ENCODE measurements around the gene TMEM87A.
A peak's percentile ranks its signal among the peaks of the same experiment; 100 is the strongest.

The TMEM87A gene

GRCh38 chr15:42275780-42276391, 2.7 kb upstream of the TMEM87A start:
- no peaks in the 10 kb centered on the region for H3K27me3 ChIP-seq
- H3K27ac ChIP-seq = peak overlapping the region; percentile 86 to 95 (median 94); a peak in 20 of 22 replicates
- no peaks in the 10 kb centered on the region for H3K9me3 ChIP-seq (replicated peaks in 1 of 11)
- peaks cover 12 to 50% (median 36%) of the 10 kb centered on the region in 11 experiments for H3K36me3 ChIP-seq
- H3K4me2 ChIP-seq = peak overlapping the region; percentile 91 to 100 (median 94)
- H3K9ac ChIP-seq = peak overlapping the region; percentile 85 to 94 (median 89)
- H3K4me3 ChIP-seq = peak overlapping the region; percentile 64 to 82 (median 76)
- H4K20me1 ChIP-seq = peaks cover 0 to 20% (median 18%) of the 10 kb centered on the region in 11 experiments; a peak in 13 of 22 replicates
- H3K4me1 ChIP-seq = peaks cover 21 to 39% (median 31%) of the 10 kb centered on the region in 10 experiments
- no peak for TF ChIP-seq Cebpa-rat (IDR thresholded peaks at IDR 0.05)

GRCh38 chr15:42274702-42274989, 1.4 kb upstream of the TMEM87A start:
- Histone ChIP-seq H3K4me3 (peak overlapping the region; percentile 64 to 82 (median 76)), H3K9me3 (replicated peaks in 1 of 11) (no peaks in the 10 kb centered on the region), H4K20me1 (peaks cover 6 to 32% (median 30%) of the 10 kb centered on the region in 11 experiments; a peak in 15 of 22 replicates), H3K27me3 (no peaks in the 10 kb centered on the region), H3K36me3 (peaks cover 12 to 49% (median 29%) of the 10 kb centered on the region in 11 experiments; a peak in 20 of 22 replicates), H3K27ac (peak overlapping the region; percentile 86 to 95 (median 94)), H3K4me1 (peaks cover 24 to 45% (median 34%) of the 10 kb centered on the region in 10 experiments), H3K9ac (peak overlapping the region; percentile 85 to 94 (median 89)), H3K4me2 (peak overlapping the region; percentile 91 to 100 (median 94))
- TF ChIP-seq Cebpa-rat (IDR thresholded peaks at IDR 0.05) = no peak

GRCh38 chr15:42273900-42274701, 868 bp upstream of the TMEM87A start:
- H3K4me1 ChIP-seq = peaks cover 24 to 45% (median 34%) of the 10 kb centered on the region in 10 experiments
- peak overlapping the region; percentile 85 to 94 (median 89) for H3K9ac ChIP-seq
- H3K9me3 ChIP-seq (replicated peaks in 1 of 11) = no peaks in the 10 kb centered on the region
- peak overlapping the region; percentile 86 to 95 (median 94) for H3K27ac ChIP-seq
- no peaks in the 10 kb centered on the region for H3K27me3 ChIP-seq
- no peak for TF ChIP-seq Cebpa-rat (IDR thresholded peaks at IDR 0.05)
- H3K4me2 ChIP-seq = peak overlapping the region; percentile 91 to 100 (median 94)
- H4K20me1 ChIP-seq = peaks cover 6 to 38% (median 32%) of the 10 kb centered on the region in 11 experiments; a peak in 15 of 22 replicates
- peak overlapping the region; percentile 64 to 82 (median 76) for H3K4me3 ChIP-seq
- H3K36me3 ChIP-seq = peaks cover 7 to 48% (median 23%) of the 10 kb centered on the region in 11 experiments; a peak in 19 of 22 replicates

GRCh38 chr15:42270996-42271395, 2.2 kb downstream of the TMEM87A start:
- TF ChIP-seq Cebpa-rat (IDR thresholded peaks at IDR 0.05) = no peak
- Histone ChIP-seq H3K4me1 (peaks cover 23 to 39% (median 30%) of the 10 kb centered on the region in 10 experiments), H3K9ac (peak overlapping the region in 3 of 11 experiments; percentile 9 to 32 (median 13); a peak in 2 of 22 replicates), H3K36me3 (peaks cover 25 to 54% (median 37%) of the 10 kb centered on the region in 11 experiments), H4K20me1 (peaks cover 6 to 56% (median 41%) of the 10 kb centered on the region in 11 experiments; a peak in 16 of 22 replicates), H3K27ac (no peak overlapping the region), H3K9me3 (replicated peaks in 1 of 11) (no peaks in the 10 kb centered on the region), H3K4me3 (peak overlapping the region in 4 of 10 experiments; percentile 6 to 27 (median 11); a peak in 4 of 20 replicates), H3K27me3 (no peaks in the 10 kb centered on the region), H3K4me2 (peak overlapping the region; percentile 6 to 97 (median 58); a peak in 20 of 22 replicates)

GRCh38 chr15:42270551-42270950, 2.7 kb downstream of the TMEM87A start:
- H3K4me2 ChIP-seq = peak overlapping the region in 9 of 11 experiments; percentile 6 to 97 (median 80); a peak in 15 of 22 replicates
- TF ChIP-seq Cebpa-rat (IDR thresholded peaks at IDR 0.05) = no peak
- H3K9me3 ChIP-seq (replicated peaks in 1 of 11) = no peaks in the 10 kb centered on the region
- H4K20me1 ChIP-seq = peaks cover 6 to 56% (median 44%) of the 10 kb centered on the region in 11 experiments; a peak in 16 of 22 replicates
- H3K9ac ChIP-seq = peak overlapping the region in 1 of 11 experiments; percentile 13; a peak in 2 of 22 replicates
- H3K4me1 ChIP-seq = peaks cover 18 to 34% (median 26%) of the 10 kb centered on the region in 10 experiments
- peak overlapping the region in 1 of 10 experiments; percentile 27; a peak in 1 of 20 replicates for H3K4me3 ChIP-seq
- no peaks in the 10 kb centered on the region for H3K27me3 ChIP-seq
- H3K27ac ChIP-seq = no peak overlapping the region
- H3K36me3 ChIP-seq = peaks cover 29 to 59% (median 42%) of the 10 kb centered on the region in 11 experiments

- Histone ChIP-seq H3K4me1 (peaks cover 10 to 25% (median 16%) of the 10 kb centered on the region in 10 experiments; a peak in 19 of 20 replicates), H3K27ac (no peak overlapping the region), H3K27me3 (no peaks in the 10 kb centered on the region), H3K9me3 (replicated peaks in 1 of 11) (no peaks in the 10 kb centered on the region), H3K9ac (no peak overlapping the region), H3K36me3 (peaks cover 61 to 91% (median 74%) of the 10 kb centered on the region in 11 experiments), H4K20me1 (peaks cover 6 to 60% (median 43%) of the 10 kb centered on the region in 11 experiments; a peak in 16 of 22 replicates), H3K4me3 (no peak overlapping the region), H3K4me2 (no peak overlapping the region)
- TF ChIP-seq Cebpa-rat (IDR thresholded peaks at IDR 0.05) = no peak
These were observed 5.9 kb downstream of the TMEM87A start for GRCh38 chr15:42267286-42267685.

GRCh38 chr15:42264795-42265194, 8.4 kb downstream of the TMEM87A start:
- peaks cover 0 to 35% (median 19%) of the 10 kb centered on the region in 11 experiments; a peak in 15 of 22 replicates for H4K20me1 ChIP-seq
- H3K9ac ChIP-seq = no peak overlapping the region
- no peaks in the 10 kb centered on the region for H3K9me3 ChIP-seq (replicated peaks in 1 of 11)
- H3K4me3 ChIP-seq = no peak overlapping the region
- H3K36me3 ChIP-seq = peaks cover 82 to 98% (median 92%) of the 10 kb centered on the region in 11 experiments
- H3K27ac ChIP-seq = no peak overlapping the region
- no peaks in the 10 kb centered on the region for H3K27me3 ChIP-seq
- no peak overlapping the region for H3K4me2 ChIP-seq
- H3K4me1 ChIP-seq = no peaks in the 10 kb centered on the region
- no peak for TF ChIP-seq Cebpa-rat (IDR thresholded peaks at IDR 0.05)

- Histone ChIP-seq H3K27ac (no peak overlapping the region), H3K27me3 (no peaks in the 10 kb centered on the region), H3K9me3 (replicated peaks in 1 of 11) (peaks cover 27 to 63% (median 52%) of the 10 kb centered on the region in 11 experiments), H3K4me2 (no peak overlapping the region), H3K4me3 (no peak overlapping the region), H3K9ac (no peak overlapping the region), H3K36me3 (peaks cover 68 to 78% (median 74%) of the 10 kb centered on the region in 11 experiments), H3K4me1 (no peaks in the 10 kb centered on the region), H4K20me1 (0 out of 22 replicates have a peak, but pooled peaks cover 0 to 7% (median 0%) of the 10 kb centered on the region in 11 experiments)
- no peak for TF ChIP-seq Cebpa-rat (IDR thresholded peaks at IDR 0.05)
These were observed 19.9 kb downstream of the TMEM87A start for GRCh38 chr15:42253300-42253699.
